Astrocyte (in vitro differentiated cells and primary cell): Measurements from ENCODE around the gene ATXN7L1. TPM values are rescaled to one million over a fixed set of nuclear protein-coding genes. Genes with fewer than 3 reads are reported as not detected.

Experiments
- DNase-seq: peaks from one replicate; pipeline ENCODE4 v3.0.0-alpha.2; 2010; ENCODE audit warnings: low read depth
- FAIRE-seq: peaks from 2 replicates; lab custom pipeline; 2011; peaks lifted over from hg19 to GRCh38; lab: Jason Lieb, UNC
- H2AFZ ChIP-seq: 2 replicates; pipeline ENCODE4 v1.6.0; 2012; ENCODE audit warnings: low read depth, low read length, inconsistent platforms
- H3K27ac ChIP-seq: 2 replicates; pipeline ENCODE4 v1.5.1; 2011; ENCODE audit warnings: low read depth, low read length, inconsistent platforms
- H3K27me3 ChIP-seq: 2 replicates; pipeline ENCODE4 v1.6.0; 2011; ENCODE audit warnings: low read length, inconsistent platforms; ENCODE audit not compliant: insufficient read depth
- H3K36me3 ChIP-seq: 2 replicates; pipeline ENCODE4 v1.5.1; 2011; ENCODE audit warnings: low read length, inconsistent platforms; ENCODE audit not compliant: insufficient read depth
- H3K4me1 ChIP-seq: 2 replicates; pipeline ENCODE4 v1.5.1; 2011; ENCODE audit warnings: low read length, inconsistent platforms; ENCODE audit not compliant: insufficient read depth
- H3K4me2 ChIP-seq: 2 replicates; pipeline ENCODE4 v1.6.0; 2012; ENCODE audit warnings: low read length, inconsistent platforms
- H3K4me3 ChIP-seq: 2 replicates; pipeline ENCODE4 v1.5.1; 2011; ENCODE audit warnings: low read depth, mild to moderate bottlenecking, low read length, inconsistent platforms; ENCODE audit not compliant: insufficient read depth
- H3K79me2 ChIP-seq: 2 replicates; pipeline ENCODE4 v1.6.0; 2012; ENCODE audit warnings: mild to moderate bottlenecking, low read length, inconsistent platforms; ENCODE audit not compliant: insufficient read depth
- H3K9ac ChIP-seq: 2 replicates; pipeline ENCODE4 v1.6.0; 2012; ENCODE audit warnings: mild to moderate bottlenecking, low read length, inconsistent platforms
- H3K9me3 ChIP-seq: 2 replicates; pipeline ENCODE4 v1.5.1; 2012; ENCODE audit warnings: low read depth, mild to moderate bottlenecking, low read length, inconsistent platforms; ENCODE audit not compliant: insufficient read depth
- H4K20me1 ChIP-seq: 2 replicates; pipeline ENCODE4 v1.6.0; 2012; ENCODE audit warnings: low read length, inconsistent platforms; ENCODE audit not compliant: insufficient read depth
- H3K27ac Mint-ChIP-seq: one replicate; pipeline ENCODE4 v1.8.0; 2021; ENCODE audit warnings: mild to moderate bottlenecking, mixed read lengths; ENCODE audit not compliant: unreplicated experiment
- H3K27me3 Mint-ChIP-seq: one replicate; pipeline ENCODE4 v1.8.0; 2021; ENCODE audit warnings: low read depth, mixed read lengths; ENCODE audit not compliant: unreplicated experiment
- H3K36me3 Mint-ChIP-seq: one replicate; pipeline ENCODE4 v1.8.0; 2021; ENCODE audit warnings: low read depth, mixed read lengths; ENCODE audit not compliant: unreplicated experiment
- H3K4me1 Mint-ChIP-seq: one replicate; pipeline ENCODE4 v1.8.0; 2021; ENCODE audit warnings: low read depth, mixed read lengths; ENCODE audit not compliant: unreplicated experiment
- H3K4me3 Mint-ChIP-seq: one replicate; pipeline ENCODE4 v1.8.0; 2021; ENCODE audit warnings: mild to moderate bottlenecking, moderate library complexity, mixed read lengths; ENCODE audit not compliant: unreplicated experiment
- H3K9me3 Mint-ChIP-seq: one replicate; pipeline ENCODE4 v1.8.0; 2021; ENCODE audit warnings: mild to moderate bottlenecking, mixed read lengths; ENCODE audit not compliant: unreplicated experiment
- EZH2 ChIP-seq: IDR thresholded peaks from 2 replicates; pipeline ENCODE4 v1.6.1; 2012; ENCODE audit warnings: mild to moderate bottlenecking, low read length, inconsistent platforms; ENCODE audit not compliant: insufficient read depth
- total RNA-seq: library from RNA; stranded (reverse); gene quantifications from 2 replicates; pipeline ENCODE4 v1.2.1, GENCODE V29; 2021
- TF ChIP-seq, protein P1 (sequence below): IDR thresholded peaks from 2 replicates; pipeline ENCODE4 v1.5.1; 2011; ENCODE audit warnings: low read depth, mild to moderate bottlenecking, inconsistent platforms, low read length, moderate library complexity; ENCODE audit not compliant: insufficient read depth

Gene ATXN7L1
- total RNA-seq, 1 donor from 2014 or later = 7.6 TPM

DNA sequence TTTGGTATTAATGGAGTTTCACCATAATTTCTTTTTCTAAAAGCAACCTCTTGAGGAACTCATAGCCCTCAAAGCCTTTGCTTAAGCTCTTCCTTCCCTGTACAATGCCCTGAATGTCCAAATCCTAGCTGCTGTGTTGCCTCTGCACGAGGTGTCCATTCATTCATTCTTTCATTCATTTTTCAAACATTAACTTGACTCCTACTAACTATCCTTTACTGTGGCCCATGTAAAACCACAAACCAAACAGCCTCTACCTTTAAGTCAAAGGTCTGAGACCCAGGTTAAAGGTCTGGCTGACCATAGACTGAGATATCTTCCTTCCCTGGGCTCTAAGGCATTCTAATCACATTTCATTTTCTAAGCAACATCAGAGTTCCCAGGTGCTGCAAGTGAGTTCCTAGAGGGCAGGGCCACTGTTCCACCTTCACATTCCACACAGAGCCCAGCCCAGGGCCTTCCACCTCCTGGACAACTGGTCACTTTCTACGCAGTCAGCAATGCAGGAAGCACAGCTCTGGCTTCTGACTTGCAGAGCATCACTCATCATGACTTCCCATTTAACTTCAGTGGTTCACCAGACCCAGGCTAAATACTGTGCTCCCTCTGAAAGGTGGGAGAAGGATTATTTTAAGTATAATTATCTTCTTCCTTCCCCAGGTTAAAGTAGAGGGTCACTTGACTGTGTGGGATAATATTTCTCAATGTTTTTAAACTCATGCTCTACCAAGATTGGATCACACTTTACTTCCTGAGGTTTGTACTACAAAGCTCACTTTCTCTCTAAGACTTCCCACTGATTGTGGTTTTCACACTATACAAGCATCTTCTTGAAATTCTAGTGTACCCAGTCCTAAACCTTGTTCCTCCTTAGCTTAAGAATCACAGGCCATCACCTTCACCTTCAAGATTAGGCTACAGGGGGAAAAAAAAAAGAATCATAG, 19.1 kb downstream of the ATXN7L1 start:
- peaks cover 22% of the 10 kb centered on the region for H4K20me1 ChIP-seq
- H3K27me3 ChIP-seq = no peaks in the 10 kb centered on the region
- DNase-seq (no peak), FAIRE-seq (no peak)
- no peak overlapping the region for H3K4me3 ChIP-seq
- no peak overlapping the region for H2AFZ ChIP-seq
- no peak overlapping the region for H3K4me3 Mint-ChIP-seq
- no peaks in the 10 kb centered on the region for H3K36me3 ChIP-seq
- H3K27ac Mint-ChIP-seq = no peak overlapping the region
- no peaks in the 10 kb centered on the region for H3K4me1 ChIP-seq
- H3K9me3 ChIP-seq = no peaks in the 10 kb centered on the region
- H3K27ac ChIP-seq = no peak overlapping the region
- TF ChIP-seq, protein P1, sequence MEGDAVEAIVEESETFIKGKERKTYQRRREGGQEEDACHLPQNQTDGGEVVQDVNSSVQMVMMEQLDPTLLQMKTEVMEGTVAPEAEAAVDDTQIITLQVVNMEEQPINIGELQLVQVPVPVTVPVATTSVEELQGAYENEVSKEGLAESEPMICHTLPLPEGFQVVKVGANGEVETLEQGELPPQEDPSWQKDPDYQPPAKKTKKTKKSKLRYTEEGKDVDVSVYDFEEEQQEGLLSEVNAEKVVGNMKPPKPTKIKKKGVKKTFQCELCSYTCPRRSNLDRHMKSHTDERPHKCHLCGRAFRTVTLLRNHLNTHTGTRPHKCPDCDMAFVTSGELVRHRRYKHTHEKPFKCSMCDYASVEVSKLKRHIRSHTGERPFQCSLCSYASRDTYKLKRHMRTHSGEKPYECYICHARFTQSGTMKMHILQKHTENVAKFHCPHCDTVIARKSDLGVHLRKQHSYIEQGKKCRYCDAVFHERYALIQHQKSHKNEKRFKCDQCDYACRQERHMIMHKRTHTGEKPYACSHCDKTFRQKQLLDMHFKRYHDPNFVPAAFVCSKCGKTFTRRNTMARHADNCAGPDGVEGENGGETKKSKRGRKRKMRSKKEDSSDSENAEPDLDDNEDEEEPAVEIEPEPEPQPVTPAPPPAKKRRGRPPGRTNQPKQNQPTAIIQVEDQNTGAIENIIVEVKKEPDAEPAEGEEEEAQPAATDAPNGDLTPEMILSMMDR = no peak
- no peak for TF ChIP-seq EZH2
- peaks cover 7% of the 10 kb centered on the region for H3K4me1 Mint-ChIP-seq
- no peak overlapping the region for H3K4me2 ChIP-seq
- H3K36me3 Mint-ChIP-seq = no peaks in the 10 kb centered on the region
- no peaks in the 10 kb centered on the region for H3K9me3 Mint-ChIP-seq
- no peaks in the 10 kb centered on the region for H3K79me2 ChIP-seq
- no peaks in the 10 kb centered on the region for H3K27me3 Mint-ChIP-seq
- H3K9ac ChIP-seq = no peak overlapping the region

DNA sequence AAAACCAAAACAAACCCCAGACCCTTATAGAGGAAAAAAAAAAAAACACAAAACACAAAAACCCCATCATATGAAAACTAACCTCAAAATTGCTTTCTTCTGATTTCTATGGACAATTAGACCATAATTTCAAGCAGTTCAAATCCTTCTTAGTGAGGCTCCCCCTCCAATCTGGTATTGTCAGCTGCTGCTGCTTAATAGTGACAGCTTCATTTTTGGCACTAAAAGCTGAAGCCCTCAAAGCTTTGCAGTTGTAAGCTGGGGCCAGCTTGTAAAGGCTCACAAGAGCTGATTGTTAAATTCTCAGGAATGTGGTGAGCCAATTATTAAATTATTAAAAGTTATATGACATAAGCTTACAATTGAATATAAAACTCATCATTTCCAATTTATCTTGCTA, 21.9 kb downstream of the ATXN7L1 start:
- Histone ChIP-seq H3K79me2 (peaks cover 5% of the 10 kb centered on the region), H3K9ac (no peak overlapping the region), H3K36me3 (no peaks in the 10 kb centered on the region), H2AFZ (no peak overlapping the region), H4K20me1 (peaks cover 37% of the 10 kb centered on the region), H3K4me2 (no peak overlapping the region), H3K27ac (no peak overlapping the region), H3K9me3 (no peaks in the 10 kb centered on the region), H3K27me3 (no peaks in the 10 kb centered on the region), H3K4me1 (no peaks in the 10 kb centered on the region), H3K4me3 (no peak overlapping the region)
- Mint-ChIP-seq H3K9me3 (no peaks in the 10 kb centered on the region), H3K4me1 (peaks cover 19% of the 10 kb centered on the region), H3K27me3 (no peaks in the 10 kb centered on the region), H3K27ac (no peak overlapping the region), H3K36me3 (peaks cover 2% of the 10 kb centered on the region), H3K4me3 (no peak overlapping the region)
- DNase-seq = no peak
- FAIRE-seq = no peak
- TF ChIP-seq, protein P1 = no peak
- no peak for TF ChIP-seq EZH2

DNA sequence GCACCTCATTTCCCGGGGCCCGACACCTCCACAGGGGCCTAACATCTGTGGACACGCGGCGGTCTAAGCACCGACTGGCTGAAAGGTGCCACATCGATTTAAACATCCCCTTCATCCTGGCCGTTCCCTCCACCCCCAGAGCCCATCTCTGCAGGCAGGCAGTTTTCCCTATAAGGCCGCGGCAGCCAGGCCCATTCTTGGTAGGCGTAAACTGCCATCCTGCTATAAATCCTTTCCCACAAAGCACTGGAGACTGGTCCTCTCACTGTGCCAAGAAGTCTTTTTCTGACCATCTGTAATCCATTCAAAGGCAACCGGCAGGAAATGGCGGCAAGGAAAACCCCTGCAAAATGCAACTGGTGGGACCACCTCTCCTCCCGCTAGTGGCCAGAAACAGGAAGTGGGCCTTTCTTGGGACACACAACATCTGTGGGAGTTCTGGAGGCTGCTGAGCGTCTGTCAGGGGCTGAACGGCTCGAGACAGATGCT, 22.4 kb downstream of the ATXN7L1 start:
- DNase-seq (no peak), FAIRE-seq (no peak)
- no peaks in the 10 kb centered on the region for H3K27me3 ChIP-seq
- no peak for TF ChIP-seq EZH2
- TF ChIP-seq, protein P1 = no peak
- no peak overlapping the region for H3K4me3 ChIP-seq
- no peaks in the 10 kb centered on the region for H3K36me3 ChIP-seq
- no peaks in the 10 kb centered on the region for H3K27me3 Mint-ChIP-seq
- H3K27ac Mint-ChIP-seq = no peak overlapping the region
- H3K27ac ChIP-seq = no peak overlapping the region
- H3K4me2 ChIP-seq = no peak overlapping the region
- H3K9me3 ChIP-seq = no peaks in the 10 kb centered on the region
- H3K4me1 Mint-ChIP-seq = peaks cover 23% of the 10 kb centered on the region
- H3K36me3 Mint-ChIP-seq = peaks cover 2% of the 10 kb centered on the region
- peaks cover 42% of the 10 kb centered on the region for H4K20me1 ChIP-seq
- H2AFZ ChIP-seq = no peak overlapping the region
- H3K9me3 Mint-ChIP-seq = no peaks in the 10 kb centered on the region
- H3K4me1 ChIP-seq = peaks cover 4% of the 10 kb centered on the region
- H3K4me3 Mint-ChIP-seq = no peak overlapping the region
- no peak overlapping the region for H3K9ac ChIP-seq
- peaks cover 5% of the 10 kb centered on the region for H3K79me2 ChIP-seq
